Measurements from ENCODE around the gene OTOF. TPM values are rescaled to one million over a fixed set of nuclear protein-coding genes. Genes with fewer than 3 reads are reported as not detected.

Gene OTOF
- total RNA-seq, 8 experiments from 2014 or later: 0.05 to 0.61 (median 0.31) TPM; not detected in 1

DNA sequence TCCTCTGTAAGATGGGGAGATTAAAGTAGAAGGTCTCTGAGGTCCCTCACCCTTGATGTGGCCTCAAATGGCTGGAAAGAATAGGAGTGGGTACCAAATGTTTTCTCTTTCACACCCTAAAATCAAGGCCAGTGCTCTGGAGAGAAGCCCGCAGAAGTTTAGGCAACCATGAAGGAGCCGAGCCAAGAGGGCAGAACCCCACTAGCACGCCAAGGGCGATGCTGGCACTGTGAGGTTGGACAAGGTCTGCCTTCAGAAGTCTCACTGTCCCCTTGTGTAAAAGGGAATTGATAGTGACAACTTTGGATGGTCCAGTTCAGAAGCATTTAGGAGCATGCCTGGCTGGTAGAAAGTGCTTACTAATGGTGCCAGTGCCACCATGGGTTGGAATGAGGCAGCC, 16.3 kb upstream of the OTOF start:
- peaks cover 0 to 10% of the 10 kb centered on the region in 2 donors for H3K4me1 ChIP-seq (replicated peaks in 1 of 2)
- WGBS, 10 experiments: 98 to 100% methylated on average over 2 to 4 of the region's 4 CpGs; no CpG with 5 or more reads in 8 of the 10 experiments
- no peak overlapping the region for H3K4me3 ChIP-seq
- H3K27ac ChIP-seq: no peak overlapping the region
- ATAC-seq (replicated peaks in 6 of 8): no peak
- in situ Hi-C loops (cut with MboI; ENCODE audit: low pct_unique_long_range_greater_than_20kb in 2 of 9, low sequenced_read_pairs in 9 of 9, unreplicated experiment in 9 of 9): no loop called here

DNA sequence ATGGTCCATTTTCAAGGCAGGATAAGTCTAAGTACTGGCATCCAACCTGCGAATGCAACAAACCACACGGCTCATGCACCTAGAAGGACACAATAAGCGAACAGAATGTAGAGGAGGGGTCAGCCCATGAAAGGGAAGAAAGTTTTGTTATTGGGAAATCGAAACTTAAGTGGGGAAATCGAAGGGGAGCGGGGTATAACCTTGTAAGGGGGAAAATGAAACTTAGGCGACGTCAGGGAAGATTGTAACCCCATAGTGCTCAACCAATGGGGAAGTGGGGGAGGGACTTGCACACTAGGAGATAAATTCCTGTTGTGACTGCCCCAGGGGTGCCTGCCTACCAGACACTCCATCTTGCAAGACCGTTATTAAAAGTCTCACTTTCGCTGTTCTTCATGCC, 15.6 kb upstream of the OTOF start:
- in situ Hi-C loops (cut with MboI; ENCODE audit: low pct_unique_long_range_greater_than_20kb in 2 of 9, low sequenced_read_pairs in 9 of 9, unreplicated experiment in 9 of 9): no loop called here

DNA sequence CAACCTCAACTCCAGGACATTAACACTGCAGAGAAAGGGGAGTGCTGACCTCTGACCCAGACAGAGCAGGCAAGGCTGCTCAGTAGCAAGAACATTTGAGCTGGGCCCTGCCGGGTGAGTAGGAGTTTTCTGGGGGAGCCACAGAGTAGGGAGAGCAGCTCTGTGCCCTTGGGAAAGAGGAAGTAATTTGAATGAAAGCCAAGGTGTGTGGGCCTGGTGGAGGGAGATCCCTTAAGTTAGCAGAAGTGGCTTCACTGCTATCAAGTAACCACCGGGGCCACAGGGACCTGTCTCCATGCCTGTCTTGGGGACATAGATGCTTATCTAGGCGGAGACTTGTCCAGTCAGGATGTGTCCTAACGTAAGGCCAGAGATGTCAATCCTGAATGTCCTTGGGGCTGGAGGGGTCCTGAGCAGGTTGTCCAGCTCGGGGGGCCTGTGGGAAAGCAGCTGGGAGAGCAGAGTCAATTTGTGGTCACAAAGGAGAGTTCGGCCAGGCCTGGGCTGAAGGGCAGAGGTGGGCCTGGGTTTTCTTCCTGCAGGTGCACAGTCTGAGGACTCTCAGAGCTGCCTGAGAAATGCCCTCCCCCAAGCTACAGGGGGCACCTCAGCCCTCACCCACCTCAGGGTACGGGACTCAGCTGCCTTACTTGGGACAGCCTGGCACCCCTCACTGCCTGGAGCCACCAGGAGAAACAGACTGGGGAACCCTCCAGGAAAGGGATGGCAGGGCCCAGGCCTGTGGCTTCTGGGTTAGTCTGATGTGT, 15.0 kb upstream of the OTOF start:
- in situ Hi-C loops (cut with MboI; ENCODE audit: low pct_unique_long_range_greater_than_20kb in 2 of 9, low sequenced_read_pairs in 9 of 9, unreplicated experiment in 9 of 9): no loop called here
- Histone ChIP-seq H3K4me3 (no peak overlapping the region), H3K27ac (no peak overlapping the region), H3K4me1 (replicated peaks in 1 of 2) (peaks cover 0 to 10% of the 10 kb centered on the region in 2 donors)
- WGBS, 10 experiments: 33 to 100% (median 60%) methylated on average over 1 to 3 of the region's 7 CpGs; no CpG with 5 or more reads in 7 of the 10 experiments
- no peak for ATAC-seq (replicated peaks in 6 of 8)

More for the DNA sequence above, 15.6 kb upstream of the OTOF start:
- 30 to 100% (median 73%) methylated on average over 1 to 7 of the region's 10 CpGs; no CpG with 5 or more reads in 3 of the 10 experiments for WGBS, 10 experiments
- peaks cover 0 to 10% of the 10 kb centered on the region in 2 donors for H3K4me1 ChIP-seq (replicated peaks in 1 of 2)
- no peak for ATAC-seq (replicated peaks in 6 of 8)
- no peak overlapping the region for H3K27ac ChIP-seq
- H3K4me3 ChIP-seq: no peak overlapping the region

DNA sequence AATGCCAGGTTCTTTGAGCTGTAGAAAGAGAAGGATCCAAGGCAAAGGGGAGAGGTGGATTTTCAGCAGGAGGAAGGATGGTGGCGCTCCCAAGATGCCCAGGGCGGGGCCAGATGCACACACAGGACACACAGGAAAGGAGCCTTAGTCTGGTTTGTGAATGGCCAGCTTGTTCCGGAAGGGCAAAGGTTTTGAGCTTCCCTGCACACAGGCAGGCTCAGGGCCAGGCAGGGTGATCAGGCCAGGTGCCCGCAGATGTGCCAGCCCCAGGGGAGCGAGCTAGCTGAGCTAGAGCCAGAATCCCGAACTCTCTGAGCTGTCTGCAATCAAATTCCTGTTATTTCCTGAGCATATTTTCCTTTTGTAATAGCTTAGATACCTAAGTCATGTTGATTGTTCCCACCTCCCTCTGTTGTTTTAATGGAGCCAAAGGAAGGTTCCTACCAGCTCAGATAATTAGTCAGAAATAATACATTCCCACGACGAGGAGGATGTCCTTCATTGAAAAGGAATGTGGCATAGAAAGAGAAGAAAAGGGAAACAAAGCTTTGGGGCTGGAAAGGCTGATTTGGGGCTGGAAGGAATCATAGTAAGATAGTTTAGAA, 13.7 kb upstream of the OTOF start:
- H3K4me1 ChIP-seq (replicated peaks in 1 of 2): peaks cover 0 to 10% of the 10 kb centered on the region in 2 donors
- no peak overlapping the region for H3K27ac ChIP-seq
- WGBS, 10 experiments: 53 to 94% (median 75%) methylated on average over 2 to 6 of the region's 8 CpGs; no CpG with 5 or more reads in 3 of the 10 experiments
- in situ Hi-C loops (cut with MboI; ENCODE audit: low pct_unique_long_range_greater_than_20kb in 2 of 9, low sequenced_read_pairs in 9 of 9, unreplicated experiment in 9 of 9): no loop called here
- no peak overlapping the region for H3K4me3 ChIP-seq
- no peak for ATAC-seq (replicated peaks in 6 of 8)

DNA sequence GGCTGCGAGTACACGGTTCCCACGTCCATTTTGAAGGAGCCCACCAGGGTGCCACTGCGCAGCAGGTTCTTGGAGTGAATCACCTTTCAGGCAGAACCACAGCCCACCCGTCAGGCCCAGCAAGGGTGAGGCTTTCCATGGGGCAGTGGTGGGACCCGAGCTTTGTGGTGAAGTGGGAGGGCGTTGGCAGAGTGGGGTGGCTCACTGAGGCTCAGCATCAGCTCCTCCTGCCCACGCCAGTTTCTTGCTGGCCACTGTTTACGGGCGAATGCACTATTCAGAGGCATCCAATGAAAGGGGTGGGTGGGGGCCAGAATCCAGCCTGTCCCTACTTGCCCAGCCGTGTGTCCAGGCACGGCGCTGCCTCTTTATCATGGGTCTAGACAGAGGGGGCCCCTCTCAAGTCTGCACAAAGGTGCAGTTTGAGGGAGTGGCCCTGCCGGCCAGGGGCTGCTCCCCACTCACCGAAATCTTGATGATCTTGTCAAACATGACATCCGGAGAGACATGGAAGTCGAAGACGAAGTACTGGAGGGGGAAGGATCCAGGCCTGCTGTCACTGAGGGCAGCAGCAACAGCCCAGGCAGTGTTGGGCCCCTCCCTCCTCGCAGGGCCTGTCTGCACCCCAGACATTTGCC, 11.4 kb upstream of the OTOF start:
- no peak overlapping the region for H3K4me3 ChIP-seq
- in situ Hi-C loops (cut with MboI; ENCODE audit: low pct_unique_long_range_greater_than_20kb in 2 of 9, low sequenced_read_pairs in 9 of 9, unreplicated experiment in 9 of 9): no loop called here
- H3K27ac ChIP-seq: no peak overlapping the region
- 54 to 90% (median 77%) methylated on average over 3 to 11 of the region's 19 CpGs; no CpG with 5 or more reads in 6 of the 10 experiments for WGBS, 10 experiments
- ATAC-seq (replicated peaks in 6 of 8): no peak
- peaks cover under 1 to 3% of the 10 kb centered on the region in 2 donors for H3K4me1 ChIP-seq (replicated peaks in 1 of 2)

DNA sequence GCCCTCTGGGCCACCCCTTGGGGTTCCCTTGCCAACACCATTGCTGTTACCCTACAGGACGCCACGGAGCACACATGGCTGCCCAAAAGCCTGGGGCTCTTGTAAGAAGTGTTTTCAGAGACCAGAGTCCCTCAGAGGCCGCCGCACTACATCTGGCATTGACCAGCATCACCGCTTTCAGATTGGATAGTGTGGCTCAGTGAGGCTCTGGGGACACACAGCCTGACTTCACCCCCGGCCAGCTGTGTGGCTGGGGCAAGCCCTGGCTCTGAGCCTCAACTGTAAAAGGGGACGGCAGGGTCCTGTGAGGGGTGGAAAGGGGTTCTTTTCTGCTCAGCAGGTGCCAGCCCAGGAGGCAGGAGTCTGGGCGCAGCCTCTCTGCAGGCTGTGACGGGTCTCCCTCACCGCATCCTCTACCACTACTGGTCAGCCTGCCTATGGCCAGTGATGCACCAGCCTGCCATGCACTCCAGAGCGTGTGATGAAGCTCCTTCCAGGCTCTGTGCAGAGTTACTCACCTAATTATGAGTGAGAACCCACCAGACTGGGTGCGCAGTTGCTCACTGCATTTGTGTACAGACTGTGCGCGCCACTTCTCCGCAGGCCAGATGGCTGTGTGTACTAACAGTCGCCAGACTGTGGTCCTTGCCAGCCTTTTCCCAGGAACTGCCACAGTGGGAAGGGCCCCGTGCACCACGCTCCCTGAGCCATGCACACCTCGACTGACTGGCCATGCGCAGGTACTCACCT, 10.7 kb upstream of the OTOF start:
- Histone ChIP-seq H3K4me3 (no peak overlapping the region), H3K4me1 (replicated peaks in 1 of 2) (peaks cover 4 to 7% of the 10 kb centered on the region in 2 donors), H3K27ac (no peak overlapping the region)
- WGBS, 10 experiments: 67 to 93% (median 86%) methylated on average over 1 to 9 of the region's 20 CpGs; no CpG with 5 or more reads in 6 of the 10 experiments
- ATAC-seq (replicated peaks in 6 of 8): no peak
- in situ Hi-C loops (cut with MboI; ENCODE audit: low pct_unique_long_range_greater_than_20kb in 2 of 9, low sequenced_read_pairs in 9 of 9, unreplicated experiment in 9 of 9): no loop called here

DNA sequence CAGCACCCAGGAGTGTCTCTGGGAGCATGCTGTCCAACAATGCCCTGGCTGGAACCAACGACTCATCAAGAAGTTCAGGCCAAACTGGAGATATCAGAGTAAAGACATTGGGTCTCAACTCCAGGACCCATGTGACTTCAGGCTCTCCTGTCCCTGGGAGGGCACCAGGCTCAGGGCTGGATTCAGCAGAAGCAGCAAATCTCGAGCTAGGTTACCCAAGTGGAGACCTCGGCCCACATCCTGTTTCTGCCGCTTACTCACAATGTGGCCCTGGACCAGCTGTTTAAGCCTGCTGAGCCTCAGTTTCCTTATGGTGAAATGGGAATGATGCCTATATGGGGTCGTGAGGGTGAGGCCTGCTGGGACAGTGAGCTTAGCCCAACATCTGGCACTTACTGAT, 9.3 kb upstream of the OTOF start:
- WGBS, 10 experiments: 17 to 89% (median 71%) methylated on average over 1 to 4 of the region's 5 CpGs; no CpG with 5 or more reads in 3 of the 10 experiments
- H3K4me1 ChIP-seq (replicated peaks in 1 of 2): peaks cover 4 to 7% of the 10 kb centered on the region in 2 donors
- ATAC-seq (replicated peaks in 6 of 8): no peak
- no peak overlapping the region for H3K27ac ChIP-seq
- H3K4me3 ChIP-seq: no peak overlapping the region
- in situ Hi-C loops (cut with MboI; ENCODE audit: low pct_unique_long_range_greater_than_20kb in 2 of 9, low sequenced_read_pairs in 9 of 9, unreplicated experiment in 9 of 9): no loop called here

DNA sequence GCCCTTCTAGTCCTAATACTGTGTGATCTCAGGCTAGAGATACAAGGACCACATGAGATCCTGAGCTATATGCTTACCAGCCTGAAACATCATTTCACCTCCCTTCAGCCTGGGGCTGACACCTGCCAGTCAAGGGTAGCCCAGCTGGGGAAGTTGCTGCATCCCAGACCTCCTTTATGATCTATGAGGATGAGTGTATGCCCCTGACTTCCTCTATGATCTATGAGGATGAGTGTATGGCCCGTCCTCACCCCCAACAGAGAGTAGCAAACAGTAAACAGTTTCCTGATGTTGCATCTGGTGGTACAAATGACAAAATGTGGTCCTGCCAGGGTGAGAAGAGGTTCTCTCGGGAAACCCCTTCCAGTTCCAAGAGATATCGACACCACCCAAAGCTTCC, 8.9 kb upstream of the OTOF start:
- no peak for ATAC-seq (replicated peaks in 6 of 8)
- peaks cover 4 to 7% of the 10 kb centered on the region in 2 donors for H3K4me1 ChIP-seq (replicated peaks in 1 of 2)
- 20 to 100% (median 85%) methylated on average over 1 to 3 of the region's 3 CpGs; no CpG with 5 or more reads in 3 of the 10 experiments for WGBS, 10 experiments
- in situ Hi-C loops (cut with MboI; ENCODE audit: low pct_unique_long_range_greater_than_20kb in 2 of 9, low sequenced_read_pairs in 9 of 9, unreplicated experiment in 9 of 9): no loop called here
- H3K27ac ChIP-seq: no peak overlapping the region
- H3K4me3 ChIP-seq: no peak overlapping the region

DNA sequence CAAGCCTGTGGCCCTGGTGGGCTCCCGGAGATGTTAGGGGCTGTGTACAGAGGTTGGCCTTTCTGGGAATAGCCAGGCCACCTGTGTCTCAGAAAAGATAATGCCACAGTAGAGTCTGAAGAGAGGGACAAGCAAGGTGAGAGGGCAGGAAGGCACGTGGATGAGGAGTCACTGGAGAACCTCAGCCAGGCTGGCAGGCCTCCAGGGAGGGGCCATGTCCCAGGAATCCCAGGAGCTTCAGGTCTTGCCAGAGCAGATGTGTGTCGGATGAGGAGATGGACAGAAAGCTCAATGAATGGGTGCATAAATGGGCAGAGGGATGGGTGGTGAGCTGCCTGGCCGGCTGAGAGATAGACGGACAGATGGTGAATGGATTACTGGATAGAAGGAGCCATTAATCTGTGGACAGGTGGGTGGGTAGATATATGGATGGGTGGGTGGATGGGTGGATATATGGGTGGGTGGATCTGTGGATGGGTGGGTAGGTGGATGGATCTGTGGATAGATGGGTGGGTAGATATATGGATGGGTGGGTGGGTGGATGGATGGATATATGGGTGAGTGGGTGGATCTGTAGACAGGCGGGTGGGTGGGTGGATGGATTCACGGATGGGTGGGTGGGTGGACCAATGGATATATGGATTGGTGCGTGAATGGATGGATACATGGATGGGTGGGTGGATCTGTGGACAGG, 7.9 kb upstream of the OTOF start:
- 33 to 100% (median 65%) methylated on average over 1 to 3 of the region's 8 CpGs; no CpG with 5 or more reads in 6 of the 10 experiments for WGBS, 10 experiments
- in situ Hi-C loops (cut with MboI; ENCODE audit: low pct_unique_long_range_greater_than_20kb in 2 of 9, low sequenced_read_pairs in 9 of 9, unreplicated experiment in 9 of 9): no loop called here
- H3K4me1 ChIP-seq (replicated peaks in 1 of 2): peaks cover 4 to 7% of the 10 kb centered on the region in 2 donors

DNA sequence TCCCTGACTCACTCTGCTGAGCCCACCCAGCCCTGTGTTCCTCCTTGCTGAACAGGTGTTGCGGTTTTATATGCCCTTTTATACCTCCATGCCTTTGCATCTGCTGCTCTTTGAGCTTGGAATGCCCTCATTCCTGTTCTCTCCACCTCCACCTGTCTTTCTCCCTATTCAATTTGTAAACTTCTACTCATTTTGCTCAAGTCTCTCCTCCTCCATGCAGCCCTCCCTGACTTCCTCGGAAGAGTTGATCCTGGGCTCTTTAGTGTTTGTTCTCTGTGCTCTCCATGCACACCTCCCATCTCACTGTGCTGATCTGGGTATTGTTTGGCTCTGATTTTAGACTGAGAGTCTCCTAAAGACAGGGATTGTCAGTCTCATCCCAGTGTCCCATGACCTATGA, 7.2 kb upstream of the OTOF start:
- WGBS, 10 experiments: 60 to 100% (median 96%) methylated on average over 1 to 2 of the region's 2 CpGs
- ATAC-seq (replicated peaks in 6 of 8): no peak
- no peak overlapping the region for H3K27ac ChIP-seq
- no peak overlapping the region for H3K4me3 ChIP-seq
- in situ Hi-C loops (cut with MboI; ENCODE audit: low pct_unique_long_range_greater_than_20kb in 2 of 9, low sequenced_read_pairs in 9 of 9, unreplicated experiment in 9 of 9): no loop called here
- H3K4me1 ChIP-seq (replicated peaks in 1 of 2): peaks cover 4 to 7% of the 10 kb centered on the region in 2 donors

More for the DNA sequence above, 7.9 kb upstream of the OTOF start:
- Histone ChIP-seq H3K4me3 (no peak overlapping the region), H3K27ac (no peak overlapping the region)
- ATAC-seq (replicated peaks in 6 of 8): no peak

DNA sequence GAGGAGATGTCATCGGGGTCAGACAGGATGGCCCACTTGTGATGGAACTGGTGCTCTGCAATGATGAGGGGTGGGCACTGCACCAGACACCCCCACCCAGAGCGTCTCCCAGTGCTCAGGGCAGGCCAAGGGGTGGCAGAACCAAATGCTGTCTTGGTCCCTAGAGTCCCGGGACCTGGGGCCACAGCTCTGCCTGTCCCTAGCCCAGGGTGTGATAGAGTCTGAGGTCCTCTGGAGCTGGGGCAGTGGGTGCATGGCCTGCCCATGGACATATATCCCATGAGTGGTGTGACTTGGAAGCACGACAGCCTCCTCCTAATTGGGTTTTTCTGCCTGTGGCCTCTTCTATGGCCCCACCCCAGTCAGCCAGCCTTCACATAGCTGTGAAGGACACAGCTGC, 6.7 kb upstream of the OTOF start:
- Histone ChIP-seq H3K4me3 (no peak overlapping the region), H3K4me1 (replicated peaks in 1 of 2) (peaks cover 4 to 7% of the 10 kb centered on the region in 2 donors), H3K27ac (no peak overlapping the region)
- WGBS, 10 experiments: 20 to 80% (median 80%) methylated on average over 1 to 2 of the region's 4 CpGs; no CpG with 5 or more reads in 7 of the 10 experiments
- ATAC-seq (replicated peaks in 6 of 8): no peak
- in situ Hi-C loops (cut with MboI; ENCODE audit: low pct_unique_long_range_greater_than_20kb in 2 of 9, low sequenced_read_pairs in 9 of 9, unreplicated experiment in 9 of 9): no loop called here

DNA sequence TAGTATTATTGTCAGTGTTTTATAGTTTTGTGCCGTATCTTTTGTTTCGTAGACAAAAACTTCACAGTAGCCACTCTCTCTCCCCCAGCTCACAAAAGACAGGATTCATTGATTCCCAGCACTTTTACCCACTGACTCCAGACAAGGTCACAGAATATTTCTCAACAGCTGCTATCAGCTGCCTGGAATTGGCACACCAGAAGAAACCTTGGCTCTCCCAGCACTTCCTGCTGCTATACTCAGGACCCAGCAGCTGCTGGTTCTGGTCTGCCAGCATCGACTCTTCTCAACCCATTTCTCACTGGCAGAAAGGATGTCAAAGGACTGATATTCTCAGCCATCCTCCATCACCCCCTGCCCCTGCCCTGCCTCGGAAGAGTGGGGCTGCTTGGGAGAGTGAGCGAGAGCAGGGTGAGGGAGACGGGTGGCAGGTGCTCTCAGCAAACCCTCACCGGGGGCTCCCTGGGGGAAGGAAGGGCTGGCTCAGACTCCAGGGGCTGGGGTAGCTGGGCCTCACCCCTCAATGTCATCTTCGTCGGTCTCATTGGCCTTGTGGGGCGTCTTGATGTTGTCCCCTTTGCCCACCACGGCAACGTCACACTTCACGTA, 6.1 kb upstream of the OTOF start:
- 5 to 94% (median 84%) methylated on average over 1 to 9 of the region's 13 CpGs; no CpG with 5 or more reads in 3 of the 10 experiments for WGBS, 10 experiments
- in situ Hi-C loops (cut with MboI; ENCODE audit: low pct_unique_long_range_greater_than_20kb in 2 of 9, low sequenced_read_pairs in 9 of 9, unreplicated experiment in 9 of 9): no loop called here
- Histone ChIP-seq H3K4me3 (no peak overlapping the region), H3K4me1 (replicated peaks in 1 of 2) (peaks cover 4% of the 10 kb centered on the region in 2 donors), H3K27ac (no peak overlapping the region)
- no peak for ATAC-seq (replicated peaks in 6 of 8)
